B cell (primary cell): ENCODE data around the gene IL4. TPM values are rescaled to one million over a fixed set of nuclear protein-coding genes. Genes with fewer than 3 reads are reported as not detected.

Experiments
- ATAC-seq: fragments of 200-7000 bp; cut with Tn5 transposase; one replicate; pipeline ENCODE4 v1.10.0; 2021; ENCODE audit warnings: low read depth, mild to moderate bottlenecking, moderate number of reproducible peaks, moderate library complexity
- CTCF ChIA-PET: fragments of 350-600 bp; sonication (Branson Sonifier 250); formaldehyde crosslinking; loops from one replicate; lab custom pipeline; 2021; ENCODE audit warnings: antibody characterized with exemption, inconsistent platforms; lab: Charles Lee
- POLR2A ChIA-PET: fragments of 350-600 bp; sonication (Branson Sonifier 250); formaldehyde crosslinking; loops from one replicate; lab custom pipeline; 2021; ENCODE audit warnings: antibody characterized with exemption; lab: Charles Lee
- DNase-seq: peaks from one replicate; pipeline ENCODE4 v3.0.0; 2013
- H2AFZ ChIP-seq: 2 replicates; pipeline ENCODE4 v1.6.1; 2012; ENCODE audit warnings: mild to moderate bottlenecking, low read depth, low read length; ENCODE audit not compliant: insufficient read depth, poor library complexity, severe bottlenecking
- H3K27ac ChIP-seq, 2 donors: 1 replicate in 1 of 2; 2 replicates in 1 of 2; pipeline ENCODE4 v1.5.1; 2012 to 2013; ENCODE audit warnings: low read length in 2 of 2, mild to moderate bottlenecking in 2 of 2, moderate library complexity in 1 of 2
- H3K27me3 ChIP-seq, 4 experiments: fragments of 200-600 bp in 1 of 4; sonication (generic) in 1 of 4; replicated peaks in 1 of 4; 1 replicate in 2 of 4; 2 replicates in 2 of 4; pipeline versions ENCODE4 v1.6.1 to v1.7.0; 2013 to 2016; ENCODE audit warnings: low read length in 3 of 4, mild to moderate bottlenecking in 2 of 4, mixed read lengths in 1 of 4, moderate library complexity in 1 of 4; ENCODE audit not compliant: insufficient read depth in 4 of 4, control insufficient read depth in 3 of 4; ENCODE audit errors: control extremely low read depth in 1 of 4
- H3K36me3 ChIP-seq, 2 experiments: replicated peaks in 1 of 2; 1 replicate in 1 of 2; 2 replicates in 1 of 2; pipeline versions ENCODE4 v1.6.1 to v1.7.1; 2013; ENCODE audit warnings: low read length in 1 of 2; ENCODE audit not compliant: insufficient read depth in 2 of 2, control insufficient read depth in 1 of 2; ENCODE audit errors: control extremely low read depth in 1 of 2, extremely low read depth in 1 of 2
- H3K4me1 ChIP-seq, 2 donors: fragments of 200-600 bp in 1 of 2; sonication (generic) in 1 of 2; 1 replicate in 1 of 2; 2 replicates in 1 of 2; pipeline versions ENCODE4 v1.5.1 to v1.6.1; 2013 to 2017; ENCODE audit warnings: low read length in 2 of 2; ENCODE audit not compliant: control insufficient read depth in 2 of 2, insufficient read depth in 2 of 2
- H3K4me2 ChIP-seq: replicated peaks from 2 replicates; pipeline ENCODE3; 2012; ENCODE audit warnings: mild to moderate bottlenecking, low read depth, low read length; ENCODE audit not compliant: poor library complexity, severe bottlenecking
- H3K4me3 ChIP-seq, 5 experiments: fragments of 200-600 bp in 1 of 5; sonication (generic) in 1 of 5; 1 replicate in 3 of 5; 2 replicates in 2 of 5; pipeline versions ENCODE4 v1.5.1 to v1.7.0; 2011 to 2016; ENCODE audit warnings: low read length in 4 of 5, mild to moderate bottlenecking in 4 of 5, low read depth in 2 of 5, control low read depth in 1 of 5, moderate library complexity in 1 of 5; ENCODE audit not compliant: insufficient read depth in 1 of 5; ENCODE audit errors: control extremely low read depth in 1 of 5, extremely low read depth in 1 of 5
- H3K79me2 ChIP-seq: fragments of 200-600 bp; sonication (generic); one replicate; pipeline ENCODE4 v1.6.0; 2016; ENCODE audit warnings: low read length; ENCODE audit not compliant: control insufficient read depth, insufficient read depth
- H3K9ac ChIP-seq: fragments of 200-600 bp; sonication (generic); 2 replicates; pipeline ENCODE4 v1.6.1; 2017; ENCODE audit warnings: mild to moderate bottlenecking, low read length, moderate library complexity
- H3K9me3 ChIP-seq, 3 donors: one replicate each; pipeline versions ENCODE4 v1.6.1 to v1.7.1; 2013; ENCODE audit warnings: low read length in 2 of 3; ENCODE audit not compliant: control insufficient read depth in 2 of 3, insufficient read depth in 1 of 3; ENCODE audit errors: control extremely low read depth in 1 of 3
- H4K20me1 ChIP-seq: 2 replicates; pipeline ENCODE4 v1.6.0; 2012; ENCODE audit warnings: mild to moderate bottlenecking, low read length; ENCODE audit not compliant: insufficient read depth, control insufficient read depth, poor library complexity, severe bottlenecking
- H3K27ac Mint-ChIP-seq: one replicate; pipeline ENCODE4 v1.8.0; 2021; ENCODE audit warnings: mixed read lengths
- H3K27me3 Mint-ChIP-seq: one replicate; pipeline ENCODE4 v1.8.0; 2021; ENCODE audit warnings: mixed read lengths
- H3K4me1 Mint-ChIP-seq: one replicate; pipeline ENCODE4 v1.8.0; 2021; ENCODE audit warnings: mixed read lengths
- H3K4me3 Mint-ChIP-seq: one replicate; pipeline ENCODE4 v1.8.0; 2021; ENCODE audit warnings: mixed read lengths
- H3K9me3 Mint-ChIP-seq: one replicate; pipeline ENCODE4 v1.8.0; 2022; ENCODE audit warnings: mixed read lengths; ENCODE audit not compliant: insufficient read depth
- CTCF ChIP-seq: fragments of 200-600 bp; IDR thresholded peaks from one replicate; pipeline ENCODE4 v1.8.0; 2022; ENCODE audit warnings: antibody characterized with exemption, mild to moderate bottlenecking
- EZH2 ChIP-seq: IDR thresholded peaks from 2 replicates; pipeline ENCODE4 v1.6.1; 2012; ENCODE audit warnings: borderline replicate concordance, low read depth, mild to moderate bottlenecking, moderate library complexity, low read length; ENCODE audit not compliant: insufficient read depth, poor library complexity, severe bottlenecking
- WGBS: methylation state at CpG from one replicate; pipeline ENCODE4 v1.1.5; 2013; ENCODE audit warnings: missing lambda C conversion rate; ENCODE audit not compliant: insufficient coverage; 5-methylcytosine and 5-hydroxymethylcytosine counted together
- intact Hi-C: fragments of 100-400 bp; cut with micrococcal nuclease; formaldehyde crosslinking; loops from one replicate; pipeline ENCODE4 v1.10.0; 2022
- polyA plus RNA-seq: library from polyadenylated mRNA; depleted of rRNA; stranded (reverse); fragments of >200 nt; gene quantifications from 2 replicates; pipeline ENCODE4 v1.2.3, GENCODE V29; 2012
- total RNA-seq, 2 donors: library from RNA; stranded (reverse); fragments of 120-200 nt in 1 of 2; gene quantifications; 1 replicate in 1 of 2; 2 replicates in 1 of 2; pipeline versions ENCODE4 v1.2.3 to v1.2.4, GENCODE V29; 2013 to 2022

IL4 gene
- total and polyA plus RNA-seq, 2 donors (not counting 1 experiment from before 2014, with no cell fraction given): not detected

GRCh38 chr5:132668706-132669454 lies 4.9 kb upstream of the IL4 start:
- Mint-ChIP-seq H3K27ac (no peak overlapping the region), H3K27me3 (peaks cover 9% of the 10 kb centered on the region), H3K4me3 (no peak overlapping the region), H3K4me1 (peaks cover 4% of the 10 kb centered on the region), H3K9me3 (no peaks in the 10 kb centered on the region)
- H2AFZ ChIP-seq: no peak overlapping the region
- peaks cover 0 to 5% (median 0%) of the 10 kb centered on the region in 3 donors for H3K9me3 ChIP-seq
- H3K4me1 ChIP-seq: no peaks in the 10 kb centered on the region
- no peak overlapping the region for H3K4me2 ChIP-seq
- WGBS: 94% methylated on average over 14 of the region's 14 CpGs
- no peak overlapping the region for H3K9ac ChIP-seq
- no peak for ATAC-seq
- H3K27ac ChIP-seq: no peak overlapping the region
- POLR2A ChIA-PET: no interaction called here
- H3K4me3 ChIP-seq: no peak overlapping the region
- no peak for TF ChIP-seq CTCF
- TF ChIP-seq EZH2: no peak
- no peaks in the 10 kb centered on the region for H3K36me3 ChIP-seq
- peaks cover 0 to 3% (median 0%) of the 10 kb centered on the region in 4 experiments for H3K27me3 ChIP-seq
- H4K20me1 ChIP-seq: no peaks in the 10 kb centered on the region
- intact Hi-C loops: no loop called here
- DNase-seq: no peak
- H3K79me2 ChIP-seq: no peaks in the 10 kb centered on the region
- CTCF ChIA-PET: no interaction called here

GRCh38 chr5:132669455-132669820 lies 4.4 kb upstream of the IL4 start:
- WGBS: 84% methylated on average over 3 of the region's 7 CpGs
- Histone ChIP-seq H3K9me3 (peaks cover 0 to 5% (median 0%) of the 10 kb centered on the region in 3 donors), H2AFZ (no peak overlapping the region), H3K27me3 (peaks cover 0 to 3% (median 0%) of the 10 kb centered on the region in 4 experiments), H3K36me3 (no peaks in the 10 kb centered on the region), H3K4me3 (no peak overlapping the region), H3K4me1 (no peaks in the 10 kb centered on the region), H3K9ac (no peak overlapping the region), H3K4me2 (no peak overlapping the region), H3K79me2 (no peaks in the 10 kb centered on the region), H3K27ac (no peak overlapping the region), H4K20me1 (no peaks in the 10 kb centered on the region)
- ChIA-PET CTCF (no interaction called here), POLR2A (no interaction called here)
- no peak for TF ChIP-seq CTCF
- TF ChIP-seq EZH2: no peak
- intact Hi-C loops: no loop called here
- no peaks in the 10 kb centered on the region for H3K4me1 Mint-ChIP-seq
- peaks cover 9% of the 10 kb centered on the region for H3K27me3 Mint-ChIP-seq
- no peak for ATAC-seq
- H3K4me3 Mint-ChIP-seq: no peak overlapping the region
- DNase-seq: no peak
- H3K27ac Mint-ChIP-seq: no peak overlapping the region
- H3K9me3 Mint-ChIP-seq: no peaks in the 10 kb centered on the region
